HUES48 (cell line): ENCODE results near the gene IL17RE.
A peak's percentile ranks its signal among the peaks of the same experiment; 100 is the strongest.
"Not testable (repeated sequence)": the region's sequence is repeated elsewhere in the genome, so short reads cannot be mapped to it uniquely, and the experiment has no call there.

ENCODE experiments used
- H3K27ac ChIP-seq: one replicate; pipeline ENCODE4 v1.7.0; 2013; ENCODE audit warnings: low read depth, low read length, inconsistent platforms
- H3K27me3 ChIP-seq: 2 replicates; pipeline ENCODE4 v1.6.1; 2013; ENCODE audit warnings: mild to moderate bottlenecking, low read length; ENCODE audit not compliant: control insufficient read depth, insufficient read depth
- H3K36me3 ChIP-seq: 2 replicates; pipeline ENCODE4 v1.6.1; 2013; ENCODE audit warnings: low read length; ENCODE audit not compliant: control insufficient read depth, insufficient read depth
- H3K4me1 ChIP-seq: 2 replicates; pipeline ENCODE4 v1.6.1; 2013; ENCODE audit warnings: mild to moderate bottlenecking, low read length; ENCODE audit not compliant: control insufficient read depth, insufficient read depth
- H3K4me3 ChIP-seq: 2 replicates; pipeline ENCODE4 v1.5.1; 2013; ENCODE audit warnings: mild to moderate bottlenecking, low read depth, low read length
- H3K9ac ChIP-seq: 2 replicates; pipeline ENCODE4 v1.6.1; 2013; ENCODE audit warnings: mild to moderate bottlenecking, low read depth, low read length, moderate library complexity
- H3K9me3 ChIP-seq: 2 replicates; pipeline ENCODE4 v1.6.1; 2013; ENCODE audit warnings: low read length; ENCODE audit not compliant: control insufficient read depth, insufficient read depth

Gene IL17RE, protein sequence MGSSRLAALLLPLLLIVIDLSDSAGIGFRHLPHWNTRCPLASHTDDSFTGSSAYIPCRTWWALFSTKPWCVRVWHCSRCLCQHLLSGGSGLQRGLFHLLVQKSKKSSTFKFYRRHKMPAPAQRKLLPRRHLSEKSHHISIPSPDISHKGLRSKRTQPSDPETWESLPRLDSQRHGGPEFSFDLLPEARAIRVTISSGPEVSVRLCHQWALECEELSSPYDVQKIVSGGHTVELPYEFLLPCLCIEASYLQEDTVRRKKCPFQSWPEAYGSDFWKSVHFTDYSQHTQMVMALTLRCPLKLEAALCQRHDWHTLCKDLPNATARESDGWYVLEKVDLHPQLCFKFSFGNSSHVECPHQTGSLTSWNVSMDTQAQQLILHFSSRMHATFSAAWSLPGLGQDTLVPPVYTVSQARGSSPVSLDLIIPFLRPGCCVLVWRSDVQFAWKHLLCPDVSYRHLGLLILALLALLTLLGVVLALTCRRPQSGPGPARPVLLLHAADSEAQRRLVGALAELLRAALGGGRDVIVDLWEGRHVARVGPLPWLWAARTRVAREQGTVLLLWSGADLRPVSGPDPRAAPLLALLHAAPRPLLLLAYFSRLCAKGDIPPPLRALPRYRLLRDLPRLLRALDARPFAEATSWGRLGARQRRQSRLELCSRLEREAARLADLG

DNA sequence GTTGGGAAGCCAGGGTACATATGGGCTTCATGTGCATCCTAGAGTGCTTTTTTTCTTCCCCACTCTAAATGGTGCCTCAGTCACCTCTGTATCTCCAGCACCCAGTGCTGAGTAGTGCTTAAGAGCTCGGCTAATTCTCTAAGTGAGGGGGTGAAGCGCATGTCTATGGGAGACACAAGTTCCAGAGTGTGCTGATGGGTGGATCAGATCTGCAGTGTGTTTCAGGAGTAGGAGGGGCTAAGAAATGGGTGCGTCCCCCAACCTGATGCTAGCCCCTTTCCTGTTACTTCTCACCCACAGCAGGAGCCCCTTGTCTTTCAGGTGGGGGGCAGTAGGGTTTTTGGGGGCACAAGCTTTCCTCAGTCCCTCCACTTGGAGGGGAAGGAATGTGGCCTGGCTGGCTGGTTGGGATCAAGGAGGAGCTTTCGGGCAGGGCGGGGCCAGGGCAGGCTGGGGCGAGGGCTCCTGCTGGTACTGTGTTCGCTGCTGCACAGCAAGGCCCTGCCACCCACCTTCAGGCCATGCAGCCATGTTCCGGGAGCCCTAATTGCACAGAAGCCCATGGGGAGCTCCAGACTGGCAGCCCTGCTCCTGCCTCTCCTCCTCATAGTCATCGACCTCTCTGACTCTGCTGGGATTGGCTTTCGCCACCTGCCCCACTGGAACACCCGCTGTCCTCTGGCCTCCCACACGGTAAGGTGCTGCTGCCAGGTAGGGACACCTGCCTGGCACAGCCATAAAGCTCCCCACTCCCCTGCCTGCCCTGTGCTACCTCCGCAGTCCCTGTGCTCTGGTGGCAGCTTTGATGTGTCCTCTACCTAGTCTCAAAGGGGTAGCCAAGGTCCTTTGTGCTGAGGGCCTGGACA is at the start of gene IL17RE:
Gene IL17RE (plus strand): TSS at position 477 of the 866 bp plus-strand sequence. CDS start 85 bp downstream, at position 562.
- Histone ChIP-seq H3K4me1 (peaks cover 12% of the 10 kb centered on the region), H3K4me3 (no peak within 1 kb of the TSS; the same call in 1 of the 2 replicates), H3K9ac (no peak within 1 kb of the TSS), H3K9me3 (no peaks in the 10 kb centered on the region), H3K36me3 (no peaks in the 10 kb centered on the region), H3K27me3 (no peaks in the 10 kb centered on the region), H3K27ac (peak within 1 kb of the TSS; percentile 60)

DNA sequence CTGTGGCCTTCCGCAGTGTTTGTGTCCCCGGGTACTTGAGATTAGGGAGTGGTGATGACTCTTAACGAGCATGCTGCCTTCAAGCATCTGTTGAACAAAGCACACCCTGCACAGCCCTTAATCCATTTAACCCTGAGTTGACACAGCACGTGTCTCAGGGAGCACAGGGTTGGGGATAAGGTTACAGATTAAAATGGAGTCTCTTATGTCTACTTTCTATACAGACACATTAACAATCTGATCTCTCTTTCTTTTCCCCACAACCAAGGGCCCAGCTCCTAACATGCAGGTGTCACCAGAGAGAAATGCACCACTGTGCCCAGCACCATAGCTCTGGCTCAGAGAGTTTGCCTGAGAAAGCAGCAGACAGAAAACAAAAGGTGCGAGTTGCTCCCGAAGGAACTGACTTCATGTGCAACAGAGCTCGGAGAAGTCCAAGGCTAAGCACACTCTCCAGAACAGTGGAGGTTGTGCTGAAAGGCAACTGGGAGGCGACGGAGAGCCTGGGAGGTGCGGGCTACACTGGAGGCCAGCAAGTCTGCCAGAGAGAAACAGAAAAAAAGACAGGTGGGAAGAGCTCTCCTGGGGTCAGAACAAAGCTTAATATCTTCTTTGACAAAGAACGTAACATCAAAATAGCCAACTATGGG is 48.2 kb upstream of the IL17RE start:
- H3K27me3 ChIP-seq, result not testable (repeated sequence)

DNA sequence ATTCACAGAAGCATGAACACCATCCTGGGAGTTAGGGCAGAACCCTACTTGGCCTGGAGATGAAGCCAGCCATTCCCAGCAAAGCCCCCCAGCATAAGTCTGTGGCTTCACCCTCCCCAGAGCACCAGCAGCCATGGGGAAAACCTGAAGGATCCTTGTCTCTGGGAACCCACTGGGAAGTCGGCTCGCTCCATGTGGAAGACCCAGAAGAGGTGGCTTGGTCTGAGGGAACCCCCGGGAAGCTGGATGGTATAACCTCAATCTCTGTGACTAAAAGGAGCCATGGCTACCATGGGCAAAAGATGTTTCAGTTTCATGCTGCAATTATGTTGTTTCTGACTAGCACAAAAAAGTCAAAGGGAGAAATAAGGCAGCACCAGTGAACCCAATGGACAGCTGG is 47.1 kb upstream of the IL17RE start:
- Histone ChIP-seq H3K9me3 (no peaks in the 10 kb centered on the region), H3K9ac (no peak overlapping the region), H3K27me3 (no peaks in the 10 kb centered on the region), H3K4me1 (no peaks in the 10 kb centered on the region), H3K27ac (no peak overlapping the region), H3K36me3 (no peaks in the 10 kb centered on the region), H3K4me3 (no peak overlapping the region)

More for the DNA sequence above, 48.2 kb upstream of the IL17RE start:
- not testable (repeated sequence) for H3K27ac ChIP-seq, H3K4me3 ChIP-seq, H3K36me3 ChIP-seq, H3K9ac ChIP-seq, H3K4me1 ChIP-seq, H3K9me3 ChIP-seq

DNA sequence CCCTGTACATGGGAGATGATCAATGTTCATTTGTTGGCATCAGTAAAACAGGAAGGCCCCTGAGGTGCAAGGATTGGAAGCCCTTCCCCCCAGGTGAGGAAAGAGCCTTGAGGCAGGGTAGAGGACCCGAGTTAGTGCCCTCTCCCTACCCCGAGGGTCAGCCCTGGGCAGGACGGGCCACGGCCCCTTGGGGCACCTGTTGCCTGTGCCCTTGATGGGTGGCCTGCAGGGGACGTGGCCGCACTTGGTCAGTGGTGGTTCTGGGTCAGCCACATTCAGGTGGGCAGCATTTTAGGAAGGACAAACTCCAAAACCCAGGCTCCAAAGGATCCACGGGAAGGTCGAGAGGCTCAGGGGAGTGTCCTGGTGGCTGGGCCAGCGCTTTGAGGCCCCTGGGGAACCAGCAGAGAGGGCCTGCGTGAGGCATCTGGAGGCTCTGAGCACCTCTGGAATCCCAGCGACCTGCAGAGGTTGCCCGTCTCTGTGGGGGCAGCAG is 43.1 kb upstream of the IL17RE start:
- H3K9me3 ChIP-seq, result no peaks in the 10 kb centered on the region
- no peaks in the 10 kb centered on the region for H3K36me3 ChIP-seq
- peaks cover 18% of the 10 kb centered on the region for H3K27me3 ChIP-seq
- H3K4me1 ChIP-seq, result peaks cover 3% of the 10 kb centered on the region
- no peak overlapping the region for H3K4me3 ChIP-seq
- H3K27ac ChIP-seq, result no peak overlapping the region
- H3K9ac ChIP-seq, result no peak overlapping the region

DNA sequence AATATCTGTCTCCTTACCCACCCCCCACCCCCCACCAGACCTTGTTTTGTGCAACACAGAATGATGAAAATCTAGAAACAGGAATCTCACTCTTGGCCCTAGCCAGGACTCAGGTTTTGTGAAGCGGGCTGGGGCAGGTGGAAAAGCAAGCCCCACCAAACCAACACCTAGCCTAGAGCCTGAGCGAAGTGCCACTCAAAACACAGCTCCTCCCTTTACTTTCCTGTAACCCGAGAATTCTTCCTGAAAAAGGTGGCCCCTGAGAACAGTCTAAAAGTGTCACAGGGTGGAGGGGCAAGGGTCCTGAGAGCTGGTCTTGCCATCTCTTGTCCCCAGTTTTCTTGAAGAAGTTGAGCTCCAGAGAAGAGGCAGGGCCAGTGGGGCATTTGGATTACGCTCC is 41.4 kb upstream of the IL17RE start:
- Histone ChIP-seq H3K9ac (no peak overlapping the region), H3K4me3 (no peak overlapping the region), H3K27me3 (peaks cover 18% of the 10 kb centered on the region), H3K9me3 (no peaks in the 10 kb centered on the region), H3K36me3 (no peaks in the 10 kb centered on the region), H3K27ac (no peak overlapping the region), H3K4me1 (peaks cover 3% of the 10 kb centered on the region)

DNA sequence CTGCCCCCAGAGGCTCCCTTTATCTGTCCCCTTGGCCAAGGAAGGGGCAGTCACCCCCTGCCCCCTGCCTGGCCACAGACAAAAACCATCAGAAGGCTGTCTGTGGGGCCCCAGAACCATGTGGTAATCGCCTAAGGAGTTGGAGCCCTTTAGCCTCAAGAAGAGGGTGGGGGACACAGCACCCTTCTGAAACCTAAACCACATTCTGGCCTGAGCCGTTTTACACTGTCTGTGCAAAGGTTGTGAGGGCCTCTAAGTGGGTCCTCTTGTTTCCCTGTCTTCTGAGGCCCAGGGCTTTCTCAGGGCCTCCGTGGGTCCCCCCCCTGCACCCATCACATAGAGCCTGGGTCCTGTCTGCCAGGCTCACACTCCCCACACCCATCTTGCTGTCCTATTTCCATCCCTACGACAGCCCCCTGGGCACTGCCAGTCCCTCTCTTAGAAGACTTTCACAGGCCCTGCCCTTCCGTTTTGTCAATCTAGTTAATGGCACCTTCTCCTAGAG is 41.0 kb upstream of the IL17RE start:
- Histone ChIP-seq H3K9ac (no peak overlapping the region), H3K27ac (no peak overlapping the region), H3K36me3 (no peaks in the 10 kb centered on the region), H3K4me1 (peaks cover 3% of the 10 kb centered on the region), H3K27me3 (peaks cover 18% of the 10 kb centered on the region), H3K9me3 (no peaks in the 10 kb centered on the region), H3K4me3 (no peak overlapping the region)

DNA sequence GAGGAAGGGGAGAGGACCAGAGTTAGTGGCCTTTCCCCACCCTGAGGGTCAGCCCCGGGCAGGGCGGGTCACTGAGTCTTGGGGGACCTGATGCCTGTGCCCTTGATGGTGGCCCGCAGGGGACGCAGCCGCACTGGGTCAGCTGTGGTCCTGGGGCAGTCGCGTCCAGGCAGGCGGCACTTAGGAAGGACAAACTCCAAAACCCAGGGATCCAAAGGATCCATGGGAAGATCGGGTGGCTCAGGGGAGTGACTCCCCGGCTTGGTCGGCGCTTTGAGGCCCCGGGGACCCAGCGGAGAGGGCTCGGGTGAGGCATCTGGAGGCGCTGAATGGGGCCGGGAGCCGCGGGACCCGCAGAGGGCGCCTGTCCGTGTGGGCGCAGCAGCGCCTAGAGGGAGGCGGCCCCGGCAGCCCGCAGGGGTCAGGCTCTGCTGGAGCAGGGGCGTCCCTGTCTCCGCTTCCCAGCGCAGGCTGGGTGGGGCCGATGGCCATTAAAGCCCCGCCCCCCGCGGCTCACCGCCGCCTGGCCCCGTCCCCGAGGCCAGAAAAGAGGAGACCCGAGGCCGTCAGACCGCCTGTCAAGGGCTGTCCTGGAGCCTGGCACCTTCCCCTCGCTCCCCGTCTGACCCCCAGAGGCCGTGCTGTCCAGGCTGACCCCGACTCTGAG is 40.1 kb upstream of the IL17RE start:
- Histone ChIP-seq H3K9ac (no peak overlapping the region), H3K27ac (no peak overlapping the region), H3K9me3 (no peaks in the 10 kb centered on the region), H3K27me3 (peaks cover 18% of the 10 kb centered on the region), H3K4me3 (peak overlapping the region; percentile 56), H3K4me1 (peaks cover 3% of the 10 kb centered on the region), H3K36me3 (no peaks in the 10 kb centered on the region)

DNA sequence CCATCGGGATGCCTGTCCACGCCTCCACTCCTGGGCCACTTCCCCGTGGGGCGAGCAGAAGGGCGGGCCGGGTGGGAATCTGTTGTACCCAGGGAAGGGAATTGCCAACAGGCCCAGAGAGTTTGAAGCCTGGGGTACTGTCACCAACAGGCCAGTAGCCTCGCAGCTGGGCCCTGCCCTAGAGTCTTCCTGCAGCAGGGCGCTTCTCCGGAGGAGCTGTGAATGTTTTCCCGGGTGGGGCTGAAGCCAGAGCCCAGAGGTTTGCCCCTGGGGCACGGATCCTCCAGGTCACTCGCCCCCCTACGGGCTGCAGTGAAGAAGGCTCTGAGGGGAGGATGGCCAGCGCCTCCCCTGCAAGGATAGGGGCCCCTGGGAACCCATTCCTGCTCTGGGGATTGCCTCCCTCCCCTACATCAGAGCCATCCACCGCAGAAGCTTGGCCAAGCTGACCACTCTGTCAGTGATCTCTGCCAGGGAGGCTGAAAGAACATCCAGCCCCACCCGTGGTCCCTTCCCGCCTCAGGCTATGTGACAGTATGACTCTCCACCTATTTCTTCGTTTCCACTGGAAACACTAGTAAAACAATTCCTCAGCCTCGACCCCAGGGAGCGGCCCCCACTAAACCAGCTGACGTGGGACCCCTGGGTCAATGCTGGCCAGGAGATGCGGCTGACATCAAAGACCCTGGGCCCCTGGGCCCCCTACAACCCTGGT is 39.4 kb upstream of the IL17RE start:
- H3K4me3 ChIP-seq, result peak overlapping the region; percentile 56; the same call in 1 of the 2 replicates
- peaks cover 3% of the 10 kb centered on the region for H3K4me1 ChIP-seq
- H3K27ac ChIP-seq, result no peak overlapping the region
- no peak overlapping the region for H3K9ac ChIP-seq
- no peaks in the 10 kb centered on the region for H3K36me3 ChIP-seq
- H3K27me3 ChIP-seq, result peaks cover 18% of the 10 kb centered on the region
- no peaks in the 10 kb centered on the region for H3K9me3 ChIP-seq

DNA sequence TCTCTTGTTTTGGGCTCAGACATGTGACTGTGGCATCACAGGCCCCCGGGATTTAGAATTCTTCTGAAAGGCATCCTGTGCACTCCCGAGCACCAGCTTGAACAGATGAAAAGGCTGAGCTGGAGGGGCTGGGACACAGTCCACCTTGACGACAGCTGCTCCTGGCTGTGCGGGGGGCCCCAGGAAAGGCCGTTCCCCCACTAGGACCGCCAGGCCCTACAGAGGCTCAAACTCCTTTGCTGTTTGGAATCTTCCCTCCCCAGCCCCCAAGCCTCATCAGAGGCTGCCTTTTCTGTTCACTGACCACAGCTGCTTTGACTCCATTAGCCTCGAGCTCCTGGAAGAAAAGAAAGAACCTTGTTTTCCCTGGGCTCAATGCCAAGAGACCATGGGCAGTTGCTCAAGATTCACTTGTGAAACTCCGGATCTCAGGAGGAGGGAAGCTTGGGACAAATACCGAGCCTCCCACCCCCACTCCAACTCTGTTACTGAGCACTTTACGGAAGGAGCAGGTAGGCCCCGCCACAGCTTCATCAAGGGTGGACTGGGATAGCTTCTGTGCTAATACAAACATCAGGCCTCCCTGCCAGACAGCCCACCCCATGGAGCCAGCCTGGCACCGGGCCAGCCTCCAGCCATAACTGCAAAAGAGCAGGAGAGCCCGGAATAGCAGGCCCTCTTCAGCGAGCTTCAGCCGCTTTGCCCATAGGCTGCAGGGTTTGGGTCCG is 38.3 kb upstream of the IL17RE start:
- Histone ChIP-seq H3K9me3 (no peaks in the 10 kb centered on the region), H3K4me1 (peaks cover 3% of the 10 kb centered on the region), H3K27ac (no peak overlapping the region), H3K27me3 (peaks cover 18% of the 10 kb centered on the region), H3K36me3 (no peaks in the 10 kb centered on the region), H3K9ac (no peak overlapping the region), H3K4me3 (no peak overlapping the region)
